Measurements from ENCODE around the gene METTL8. TPM values are rescaled to one million over a fixed set of nuclear protein-coding genes. Genes with fewer than 3 reads are reported as not detected.
"Not testable (repeated sequence)": the region's sequence is repeated elsewhere in the genome, so short reads cannot be mapped to it uniquely, and the experiment has no call there.

Gene METTL8
- total RNA-seq, 4 donors from 2014 or later, result 11.4 to 107 (median 15.2) TPM

DNA sequence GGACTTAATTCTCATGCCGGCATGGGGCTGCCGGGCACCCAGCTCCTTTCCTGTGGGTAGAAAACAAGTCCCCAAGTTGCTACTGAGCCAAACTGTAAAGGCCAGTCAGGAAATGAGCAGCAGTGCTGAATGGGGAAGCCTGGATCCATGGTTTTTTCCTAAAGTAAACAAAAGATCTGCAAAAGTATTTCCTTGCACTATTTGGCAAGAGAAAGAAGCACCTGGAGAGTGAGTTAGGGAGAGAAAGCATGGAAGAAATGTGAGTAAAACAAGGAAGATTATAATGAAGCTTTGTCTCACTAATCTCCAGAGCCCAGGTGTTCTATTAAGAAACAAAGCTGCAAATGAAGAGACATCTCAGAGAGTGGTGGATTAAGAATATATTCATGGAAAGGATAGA lies 117.6 kb downstream of the METTL8 start:
- Histone ChIP-seq H3K4me1 (peaks cover 0 to 5% (median 0%) of the 10 kb centered on the region in 4 donors), H3K9me3 (peaks cover 0 to 8% (median 0%) of the 10 kb centered on the region in 4 donors), H3K36me3 (no peaks in the 10 kb centered on the region), H3K4me3 (no peak overlapping the region), H3K27me3 (no peaks in the 10 kb centered on the region), H3K27ac (no peak overlapping the region)
- no peak for TF ChIP-seq POLR2A (IDR thresholded peaks at IDR 0.05)
- TF ChIP-seq, protein P1, sequence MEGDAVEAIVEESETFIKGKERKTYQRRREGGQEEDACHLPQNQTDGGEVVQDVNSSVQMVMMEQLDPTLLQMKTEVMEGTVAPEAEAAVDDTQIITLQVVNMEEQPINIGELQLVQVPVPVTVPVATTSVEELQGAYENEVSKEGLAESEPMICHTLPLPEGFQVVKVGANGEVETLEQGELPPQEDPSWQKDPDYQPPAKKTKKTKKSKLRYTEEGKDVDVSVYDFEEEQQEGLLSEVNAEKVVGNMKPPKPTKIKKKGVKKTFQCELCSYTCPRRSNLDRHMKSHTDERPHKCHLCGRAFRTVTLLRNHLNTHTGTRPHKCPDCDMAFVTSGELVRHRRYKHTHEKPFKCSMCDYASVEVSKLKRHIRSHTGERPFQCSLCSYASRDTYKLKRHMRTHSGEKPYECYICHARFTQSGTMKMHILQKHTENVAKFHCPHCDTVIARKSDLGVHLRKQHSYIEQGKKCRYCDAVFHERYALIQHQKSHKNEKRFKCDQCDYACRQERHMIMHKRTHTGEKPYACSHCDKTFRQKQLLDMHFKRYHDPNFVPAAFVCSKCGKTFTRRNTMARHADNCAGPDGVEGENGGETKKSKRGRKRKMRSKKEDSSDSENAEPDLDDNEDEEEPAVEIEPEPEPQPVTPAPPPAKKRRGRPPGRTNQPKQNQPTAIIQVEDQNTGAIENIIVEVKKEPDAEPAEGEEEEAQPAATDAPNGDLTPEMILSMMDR (IDR thresholded peaks at IDR 0.05), result no peak
- no peak for DNase-seq

DNA sequence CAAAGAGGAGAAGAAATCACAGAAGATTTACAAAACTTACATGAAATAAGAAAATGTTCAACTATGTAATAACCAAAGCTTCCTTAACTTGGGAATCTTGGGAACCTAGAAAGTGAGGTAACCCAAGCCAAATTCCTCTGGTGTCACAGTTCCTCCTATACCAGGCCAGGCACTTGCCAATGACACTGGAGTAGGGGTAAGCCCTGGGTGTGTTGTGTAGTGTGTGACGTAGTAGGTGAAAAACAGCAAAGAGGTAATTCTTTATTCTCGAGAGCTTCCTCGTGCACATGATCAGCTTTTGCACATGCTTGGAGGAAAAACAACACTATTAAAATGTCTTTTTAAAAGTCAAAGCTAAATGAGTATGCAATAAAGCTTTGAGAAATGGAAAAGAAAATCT lies 118.0 kb downstream of the METTL8 start:
- Histone ChIP-seq H3K9me3 (peaks cover 0 to 8% (median 0%) of the 10 kb centered on the region in 4 donors), H3K4me1 (peaks cover 0 to 5% (median 0%) of the 10 kb centered on the region in 4 donors), H3K36me3 (no peaks in the 10 kb centered on the region), H3K27me3 (no peaks in the 10 kb centered on the region), H3K4me3 (no peak overlapping the region), H3K27ac (no peak overlapping the region)
- no peak for DNase-seq
- TF ChIP-seq, protein P1 (IDR thresholded peaks at IDR 0.05), result no peak
- TF ChIP-seq POLR2A (IDR thresholded peaks at IDR 0.05), result no peak

DNA sequence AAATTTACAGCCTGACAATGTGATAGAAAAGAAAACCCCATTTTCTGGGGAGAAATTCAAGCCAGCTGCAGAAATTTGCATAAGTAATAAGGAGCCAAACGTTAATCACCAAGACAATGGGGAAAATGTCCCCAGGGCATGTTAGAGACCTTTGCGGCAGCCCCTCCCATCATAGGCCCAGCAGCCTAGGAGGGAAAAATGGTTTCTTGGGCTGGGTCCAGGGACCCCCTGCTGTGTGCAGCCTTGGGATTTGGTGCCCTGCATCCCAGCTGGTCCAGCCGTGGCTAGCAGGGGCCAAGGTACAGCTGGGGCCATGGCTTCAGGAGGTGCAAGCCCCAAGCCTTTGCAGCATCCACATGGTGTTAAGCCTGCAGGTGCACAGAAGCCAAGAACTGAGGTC lies 121.6 kb downstream of the METTL8 start:
- not testable (repeated sequence) for H3K36me3 ChIP-seq, H3K9me3 ChIP-seq, H3K27me3 ChIP-seq, H3K27ac ChIP-seq, DNase-seq, H3K4me1 ChIP-seq, H3K4me3 ChIP-seq

- H3K9me3 ChIP-seq, H3K27me3 ChIP-seq, H3K4me1 ChIP-seq, DNase-seq, H3K36me3 ChIP-seq, H3K4me3 ChIP-seq, H3K27ac ChIP-seq: not testable (repeated sequence)
Measured at GRCh38 chr2:171311589-171311988, 122.2 kb downstream of the METTL8 start.

GRCh38 chr2:171310889-171311288 lies 122.9 kb downstream of the METTL8 start:
- H3K4me1 ChIP-seq, result no peaks in the 10 kb centered on the region
- peaks cover 0 to 8% (median 0%) of the 10 kb centered on the region in 4 donors for H3K9me3 ChIP-seq
- H3K36me3 ChIP-seq, result no peaks in the 10 kb centered on the region
- H3K4me3 ChIP-seq, result no peak overlapping the region
- no peak overlapping the region for H3K27ac ChIP-seq
- no peak for DNase-seq
- H3K27me3 ChIP-seq, result no peaks in the 10 kb centered on the region
- TF ChIP-seq POLR2A (IDR thresholded peaks at IDR 0.05), result no peak
- TF ChIP-seq, protein P1 (IDR thresholded peaks at IDR 0.05), result no peak

DNA sequence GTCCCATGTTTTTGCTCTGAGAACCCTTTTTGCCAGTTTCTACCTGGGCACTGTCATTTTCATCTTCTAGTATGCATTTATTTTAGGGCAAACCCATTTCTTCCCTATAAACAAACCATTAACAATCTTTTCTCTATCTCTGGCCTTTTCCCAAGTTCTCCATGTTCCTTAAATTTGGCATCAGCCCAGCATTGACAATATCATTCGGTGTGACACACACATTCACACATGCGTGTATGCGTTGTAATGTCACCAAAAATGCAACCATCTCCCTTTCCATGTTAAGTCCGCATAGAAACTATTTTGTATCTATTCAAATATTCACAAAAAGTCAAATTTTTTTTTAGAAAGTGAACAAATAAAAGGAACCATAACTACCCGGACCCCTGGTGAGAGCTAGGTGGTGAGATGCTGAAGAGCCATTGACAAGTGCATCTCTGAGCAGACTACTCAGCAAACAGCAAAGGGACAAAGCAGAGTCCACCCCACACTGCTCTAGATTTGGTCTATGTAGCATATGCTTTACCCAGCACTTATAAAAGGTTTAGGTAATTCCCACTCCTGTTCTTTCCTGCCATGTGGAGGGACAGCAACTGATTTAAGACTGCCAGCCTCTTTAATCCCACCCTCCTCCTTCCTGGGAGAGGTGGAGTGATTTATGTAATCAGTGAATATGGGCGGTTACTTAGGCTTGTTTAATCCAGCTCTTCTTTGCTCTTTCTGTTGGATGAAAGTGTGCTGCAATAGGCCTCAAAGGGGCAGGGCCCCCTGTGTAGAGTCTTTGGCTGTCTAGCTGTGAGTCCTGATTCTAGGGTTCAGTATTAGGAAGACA lies 124.1 kb downstream of the METTL8 start:
- TF ChIP-seq, protein P1 (IDR thresholded peaks at IDR 0.05), result no peak
- TF ChIP-seq POLR2A (IDR thresholded peaks at IDR 0.05), result no peak

More for the DNA sequence above, 124.1 kb downstream of the METTL8 start:
- no peaks in the 10 kb centered on the region for H3K36me3 ChIP-seq
- H3K27ac ChIP-seq, result no peak overlapping the region
- peaks cover 0 to 8% (median 0%) of the 10 kb centered on the region in 4 donors for H3K9me3 ChIP-seq
- no peaks in the 10 kb centered on the region for H3K27me3 ChIP-seq
- no peak overlapping the region for H3K4me3 ChIP-seq
- no peak for DNase-seq
- H3K4me1 ChIP-seq, result no peaks in the 10 kb centered on the region
